Urinary bladder (tissue), 4 donors: Measurements from ENCODE around the gene USP17L15. TPM values are rescaled to one million over a fixed set of nuclear protein-coding genes. Genes with fewer than 3 reads are reported as not detected.
"Not testable (repeated sequence)": the region's sequence is repeated elsewhere in the genome, so short reads cannot be mapped to it uniquely, and the experiment has no call there.

Experiments
- DNase-seq: peaks from one replicate; pipeline ENCODE4 v3.0.0-alpha.2; 2015; ENCODE audit errors: extremely low spot score
- H3K27ac ChIP-seq: one replicate; pipeline ENCODE4 v1.5.1; 2013; ENCODE audit warnings: low read depth, mild to moderate bottlenecking, moderate library complexity
- H3K36me3 ChIP-seq: one replicate; pipeline ENCODE4 v1.6.1; 2013; ENCODE audit warnings: mild to moderate bottlenecking, moderate library complexity; ENCODE audit not compliant: insufficient read depth
- H3K4me1 ChIP-seq: one replicate; pipeline ENCODE4 v1.6.1; 2013; ENCODE audit warnings: mild to moderate bottlenecking, moderate library complexity; ENCODE audit not compliant: insufficient read depth
- H3K4me3 ChIP-seq: one replicate; pipeline ENCODE4 v1.5.1; 2013; ENCODE audit warnings: low read depth, low read length
- WGBS: extraction: QIAGEN DNeasy Blood & Tissue Kit; methylation state at CpG from one replicate; pipeline ENCODE4 v1.1.7; 2013; 5-methylcytosine and 5-hydroxymethylcytosine counted together
- polyA plus RNA-seq: library from polyadenylated mRNA; stranded (reverse); fragments of 200-250 nt; gene quantifications from one replicate; pipeline ENCODE4 v1.2.3, GENCODE V29; 2013
- total RNA-seq: library from RNA; depleted of rRNA; stranded (reverse); fragments of >200 nt; gene quantifications from one replicate; pipeline ENCODE4 v1.2.3, GENCODE V29; 2014
- donor health status: healthy with polysubstance abuse.
- donor health status: healthy.

USP17L15 gene
- total RNA-seq: not detected
- polyA plus RNA-seq: not detected

DNA sequence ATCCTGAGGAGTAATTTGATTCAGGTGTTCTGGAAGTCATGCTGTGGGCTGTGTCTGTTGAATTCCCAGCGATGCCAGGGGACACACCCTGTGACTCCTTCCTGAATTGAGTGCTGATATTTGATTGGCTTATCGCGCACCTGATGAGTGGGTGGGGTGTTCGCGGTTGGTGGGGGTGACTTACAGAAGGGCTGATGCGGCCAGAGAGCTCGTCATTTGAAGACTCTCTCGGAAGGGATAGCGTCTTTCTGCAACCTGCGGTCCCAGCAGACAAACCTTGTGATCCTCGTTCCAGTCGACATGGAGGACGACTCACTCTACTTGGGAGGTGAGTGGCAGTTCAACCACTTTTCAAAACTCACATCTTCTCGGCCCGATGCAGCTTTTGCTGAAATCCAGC is at the start of gene USP17L15:
TSS of gene USP17L15 (plus strand) at position 301 of the 400 bp plus-strand sequence. CDS start at position 301, 0 bp downstream.
- not testable (repeated sequence) for H3K36me3 ChIP-seq, H3K4me1 ChIP-seq, DNase-seq, H3K27ac ChIP-seq, H3K4me3 ChIP-seq
- WGBS: no CpG with 5 or more reads among the region's 15 CpGs

DNA sequence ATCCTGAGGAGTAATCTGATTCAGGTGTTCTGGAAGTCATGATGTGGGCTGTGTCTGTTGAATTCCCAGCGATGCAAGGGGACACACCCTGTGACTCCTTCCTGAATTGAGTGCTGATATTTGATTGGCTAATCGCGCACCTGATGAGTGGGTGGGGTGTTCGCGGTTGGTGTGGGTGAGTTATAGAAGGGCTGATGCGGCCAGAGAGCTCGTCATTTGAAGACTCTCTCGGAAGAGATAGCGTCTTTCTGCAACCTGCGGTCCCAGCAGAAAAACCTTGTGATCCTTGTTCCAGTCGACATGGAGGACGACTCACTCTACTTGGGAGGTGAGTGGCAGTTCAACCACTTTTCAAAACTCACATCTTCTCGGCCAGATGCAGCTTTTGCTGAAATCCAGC is 23.8 kb upstream of the USP17L15 start, which contains the start of gene USP17L10:
TSS of gene USP17L10 (plus strand) at position 301 of the 400 bp plus-strand sequence. CDS start at position 301, 0 bp downstream.
- not testable (repeated sequence) for H3K4me1 ChIP-seq, H3K4me3 ChIP-seq, H3K36me3 ChIP-seq, H3K27ac ChIP-seq, DNase-seq
- WGBS: no CpG with 5 or more reads among the region's 13 CpGs

DNA sequence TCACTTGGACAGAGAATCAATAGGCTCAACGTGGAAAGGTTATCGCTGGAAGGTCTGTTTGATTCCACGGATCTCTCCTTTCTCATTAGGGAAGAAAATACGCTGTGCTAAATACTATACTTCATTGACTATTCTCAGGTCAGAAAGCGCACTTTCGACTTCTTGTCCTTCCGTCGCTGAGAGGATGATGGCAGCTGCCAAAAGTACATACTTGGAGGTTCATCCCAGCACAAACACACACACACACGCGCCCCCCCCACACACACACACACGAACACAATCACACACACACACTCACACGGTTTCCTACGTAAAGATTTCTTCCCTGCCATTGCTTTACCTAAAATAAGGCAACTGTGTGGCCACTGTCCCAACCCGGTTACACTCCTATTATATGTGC is 19.5 kb upstream of the USP17L15 start:
- not testable (repeated sequence) for H3K27ac ChIP-seq, H3K4me1 ChIP-seq, H3K36me3 ChIP-seq, DNase-seq, H3K4me3 ChIP-seq
- WGBS: 84% methylated on average over 11 of the region's 14 CpGs

GRCh38 chr4:9215105-9215504 is 19.1 kb upstream of the USP17L15 start, which contains the start of gene USP17L11:
USP17L11 (plus strand) TSS chr4:9215405; CDS start chr4:9215405, 0 bp downstream.
- not testable (repeated sequence) for H3K36me3 ChIP-seq, H3K4me1 ChIP-seq, H3K27ac ChIP-seq, H3K4me3 ChIP-seq, DNase-seq
- no CpG with 5 or more reads among the region's 14 CpGs for WGBS

DNA sequence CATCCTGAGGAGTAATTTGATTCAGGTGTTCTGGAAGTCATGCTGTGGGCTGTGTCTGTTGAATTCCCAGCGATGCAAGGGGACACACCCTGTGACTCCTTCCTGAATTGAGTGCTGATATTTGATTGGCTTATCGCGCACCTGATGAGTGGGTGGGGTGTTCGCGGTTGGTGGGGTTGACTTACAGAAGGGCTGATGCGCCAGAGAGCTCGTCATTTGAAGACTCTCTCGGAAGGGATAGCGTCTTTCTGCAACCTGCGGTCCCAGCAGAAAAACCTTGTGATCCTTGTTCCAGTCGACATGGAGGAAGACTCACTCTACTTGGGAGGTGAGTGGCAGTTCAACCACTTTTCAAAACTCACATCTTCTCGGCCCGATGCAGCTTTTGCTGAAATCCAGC is 14.3 kb upstream of the USP17L15 start, which contains the start of gene USP17L12:
TSS of gene USP17L12 (plus strand) at position 301 of the 400 bp plus-strand sequence. CDS start at position 301, 0 bp downstream.
- not testable (repeated sequence) for H3K36me3 ChIP-seq, H3K4me3 ChIP-seq, DNase-seq, H3K4me1 ChIP-seq, H3K27ac ChIP-seq
- WGBS: no CpG with 5 or more reads among the region's 13 CpGs

DNA sequence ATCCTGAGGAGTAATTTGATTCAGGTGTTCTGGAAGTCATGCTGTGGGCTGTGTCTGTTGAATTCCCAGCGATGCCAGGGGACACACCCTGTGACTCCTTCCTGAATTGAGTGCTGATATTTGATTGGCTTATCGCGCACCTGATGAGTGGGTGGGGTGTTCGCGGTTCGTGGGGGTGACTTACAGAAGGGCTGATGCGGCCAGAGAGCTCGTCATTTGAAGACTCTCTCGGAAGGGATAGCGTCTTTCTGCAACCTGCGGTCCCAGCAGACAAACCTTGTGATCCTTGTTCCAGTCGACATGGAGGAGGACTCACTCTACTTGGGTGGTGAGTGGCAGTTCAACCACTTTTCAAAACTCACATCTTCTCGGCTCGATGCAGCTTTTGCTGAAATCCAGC is 9.6 kb upstream of the USP17L15 start, which contains the start of gene USP17L13:
TSS of gene USP17L13 (plus strand) at position 301 of the 400 bp plus-strand sequence. CDS start at position 301, 0 bp downstream.
- no CpG with 5 or more reads among the region's 14 CpGs for WGBS
- DNase-seq, H3K36me3 ChIP-seq, H3K4me3 ChIP-seq, H3K27ac ChIP-seq, H3K4me1 ChIP-seq: not testable (repeated sequence)

GRCh38 chr4:9230249-9230648 is 3.9 kb upstream of the USP17L15 start:
- WGBS: 83% methylated on average over 5 of the region's 8 CpGs
- H3K27ac ChIP-seq, H3K4me3 ChIP-seq, H3K36me3 ChIP-seq, H3K4me1 ChIP-seq, DNase-seq: not testable (repeated sequence)

DNA sequence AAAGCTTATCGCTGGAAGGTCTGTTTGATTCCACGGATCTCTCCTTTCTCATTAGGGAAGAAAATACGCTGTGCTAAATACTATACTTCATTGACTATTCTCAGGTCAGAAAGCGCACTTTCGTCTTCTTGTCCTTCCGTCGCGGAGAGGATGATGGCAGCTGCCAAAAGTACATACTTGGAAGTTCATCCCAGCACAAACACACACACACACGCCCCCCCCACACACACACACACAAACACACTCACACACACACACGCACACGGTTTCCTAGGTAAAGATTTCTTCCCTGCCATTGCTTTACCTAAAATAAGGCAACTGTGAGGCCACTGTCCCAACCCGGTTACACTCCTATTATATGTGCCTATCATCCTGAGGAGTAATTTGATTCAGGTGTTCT is 4.3 kb downstream of the USP17L15 start:
- H3K27ac ChIP-seq, H3K4me1 ChIP-seq, H3K36me3 ChIP-seq, DNase-seq, H3K4me3 ChIP-seq: not testable (repeated sequence)
- 84% methylated on average over 11 of the region's 12 CpGs for WGBS

GRCh38 chr4:9243579-9243978 is 9.4 kb downstream of the USP17L15 start, which contains the start of gene USP17L17:
USP17L17 (plus strand) TSS chr4:9243879; CDS start chr4:9243879, 0 bp downstream.
- not testable (repeated sequence) for H3K4me3 ChIP-seq, DNase-seq, H3K36me3 ChIP-seq, H3K4me1 ChIP-seq, H3K27ac ChIP-seq
- WGBS: 92% methylated on average over 5 of the region's 14 CpGs

DNA sequence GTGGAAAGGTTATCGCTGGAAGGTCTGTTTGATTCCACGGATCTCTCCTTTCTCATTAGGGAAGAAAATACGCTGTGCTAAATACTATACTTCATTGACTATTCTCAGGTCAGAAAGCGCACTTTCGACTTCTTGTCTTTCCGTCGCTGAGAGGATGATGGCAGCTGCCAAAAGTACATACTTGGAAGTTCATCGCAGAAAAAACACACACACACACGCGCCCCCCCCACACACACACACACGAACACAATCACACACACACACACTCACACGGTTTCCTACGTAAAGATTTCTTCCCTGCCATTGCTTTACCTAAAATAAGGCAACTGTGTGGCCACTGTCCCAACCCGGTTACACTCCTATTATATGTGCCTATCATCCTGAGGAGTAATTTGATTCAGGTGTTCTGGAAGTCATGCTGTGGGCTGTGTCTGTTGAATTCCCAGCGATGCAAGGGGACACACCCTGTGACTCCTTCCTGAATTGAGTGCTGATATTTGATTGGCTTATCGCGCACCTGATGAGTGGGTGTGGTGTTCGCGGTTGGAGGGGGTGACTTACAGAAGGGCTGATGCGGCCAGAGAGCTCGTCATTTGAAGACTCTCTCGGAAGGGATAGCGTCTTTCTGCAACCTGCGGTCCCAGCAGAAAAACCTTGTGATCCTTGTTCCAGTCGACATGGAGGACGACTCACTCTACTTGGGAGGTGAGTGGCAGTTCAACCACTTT is 13.9 kb downstream of the USP17L15 start, which contains the start of gene USP17L18:
TSS of gene USP17L18 (plus strand) at position 678 of the 728 bp plus-strand sequence. CDS start at position 678, 0 bp downstream.
- 83% methylated on average over 14 of the region's 26 CpGs for WGBS
- not testable (repeated sequence) for H3K4me1 ChIP-seq, H3K4me3 ChIP-seq, H3K36me3 ChIP-seq, H3K27ac ChIP-seq, DNase-seq

GRCh38 chr4:9253078-9253477 is 18.9 kb downstream of the USP17L15 start, which contains the start of gene USP17L19:
USP17L19 (plus strand) TSS chr4:9253378; CDS start chr4:9253378, 0 bp downstream.
- not testable (repeated sequence) for H3K4me1 ChIP-seq, H3K4me3 ChIP-seq, DNase-seq, H3K36me3 ChIP-seq, H3K27ac ChIP-seq
- no CpG with 5 or more reads among the region's 13 CpGs for WGBS

DNA sequence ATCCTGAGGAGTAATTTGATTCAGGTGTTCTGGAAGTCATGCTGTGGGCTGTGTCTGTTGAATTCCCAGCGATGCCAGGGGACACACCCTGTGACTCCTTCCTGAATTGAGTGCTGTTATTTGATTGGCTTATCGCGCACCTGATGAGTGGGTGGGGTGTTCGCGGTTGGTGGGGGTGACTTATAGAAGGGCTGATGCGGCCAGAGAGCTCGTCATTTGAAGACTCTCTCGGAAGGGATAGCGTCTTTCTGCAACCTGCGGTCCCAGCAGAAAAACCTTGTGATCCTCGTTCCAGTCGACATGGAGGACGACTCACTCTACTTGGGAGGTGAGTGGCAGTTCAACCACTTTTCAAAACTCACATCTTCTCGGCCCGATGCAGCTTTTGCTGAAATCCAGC is 23.6 kb downstream of the USP17L15 start, which contains the start of gene USP17L20:
TSS of gene USP17L20 (plus strand) at position 301 of the 400 bp plus-strand sequence. CDS start at position 301, 0 bp downstream.
- not testable (repeated sequence) for H3K4me1 ChIP-seq, H3K4me3 ChIP-seq, DNase-seq, H3K36me3 ChIP-seq, H3K27ac ChIP-seq
- no CpG with 5 or more reads among the region's 15 CpGs for whole genome bisulfite sequencing

DNA sequence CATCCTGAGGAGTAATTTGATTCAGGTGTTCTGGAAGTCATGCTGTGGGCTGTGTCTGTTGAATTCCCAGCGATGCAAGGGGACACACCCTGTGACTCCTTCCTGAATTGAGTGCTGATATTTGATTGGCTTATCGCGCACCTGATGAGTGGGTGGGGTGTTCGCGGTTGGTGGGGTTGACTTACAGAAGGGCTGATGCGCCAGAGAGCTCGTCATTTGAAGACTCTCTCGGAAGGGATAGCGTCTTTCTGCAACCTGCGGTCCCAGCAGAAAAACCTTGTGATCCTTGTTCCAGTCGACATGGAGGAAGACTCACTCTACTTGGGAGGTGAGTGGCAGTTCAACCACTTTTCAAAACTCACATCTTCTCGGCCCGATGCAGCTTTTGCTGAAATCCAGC is 28.4 kb downstream of the USP17L15 start, which contains the start of gene USP17L21:
TSS of gene USP17L21 (plus strand) at position 301 of the 400 bp plus-strand sequence. CDS start at position 301, 0 bp downstream.
- H3K27ac ChIP-seq, DNase-seq, H3K4me3 ChIP-seq, H3K36me3 ChIP-seq, H3K4me1 ChIP-seq: not testable (repeated sequence)
- WGBS: no CpG with 5 or more reads among the region's 13 CpGs
